Uterus (tissue), 2 donors: Measurements from ENCODE around the gene IGFLR1.

Experiments used
- CTCF ChIP-seq, 4 experiments: fragments of 200-600 bp in 2 of 4; fragments of 450-650 bp in 2 of 4; sonication (generic) in 2 of 4; IDR thresholded peaks; one replicate each; pipeline ENCODE4 v1.5.1; 2016 to 2019; ENCODE audit warnings: antibody characterized with exemption in 4 of 4, mild to moderate bottlenecking in 2 of 4, moderate library complexity in 1 of 4
- POLR2A ChIP-seq, 2 donors: fragments of 450-650 bp; IDR thresholded peaks; one replicate each; pipeline ENCODE4 v1.6.1; 2016; ENCODE audit warnings: antibody characterized with exemption in 2 of 2, mild to moderate bottlenecking in 1 of 2, moderate library complexity in 1 of 2

GRCh38 chr19:35723671-35724070 is 18.6 kb downstream of the IGFLR1 start:
- TF ChIP-seq POLR2A (IDR thresholded peaks at IDR 0.05): no peak
- no peak for TF ChIP-seq CTCF (IDR thresholded peaks at IDR 0.05)
